SK-N-SH treated with all-trans-retinoic acid at 6 μM for 48 hours (cell line): ENCODE data around the gene CASP1.

Experiments used
- ATAC-seq: fragments of 200-7000 bp; cut with Tn5 transposase; 3 replicates; pipeline ENCODE4 v1.9.1; 2020; ENCODE audit warnings: mild to moderate bottlenecking, moderate library complexity
- ARNTL ChIP-seq: fragments of 450-650 bp; formaldehyde crosslinking; IDR thresholded peaks from 2 replicates; pipeline ENCODE4 v1.5.0; 2020; ENCODE audit warnings: low read depth, mild to moderate bottlenecking, moderate library complexity, borderline replicate concordance
- BACH2 ChIP-seq: fragments of 250-450 bp; sonication (Bioruptor Pico); IDR thresholded peaks from 2 replicates; pipeline ENCODE4 v1.9.0; 2021; ENCODE audit warnings: mild to moderate bottlenecking, borderline replicate concordance
- CSDC2 ChIP-seq: fragments of 250-450 bp; sonication (Bioruptor Pico); IDR thresholded peaks from 2 replicates; pipeline ENCODE4 v1.5.0; 2020; ENCODE audit warnings: mild to moderate bottlenecking, moderate library complexity
- ESRRG ChIP-seq: fragments of 250-450 bp; sonication (Bioruptor Pico); IDR thresholded peaks from 2 replicates; pipeline ENCODE4 v1.6.1; 2021; ENCODE audit warnings: mild to moderate bottlenecking
- GLIS3 ChIP-seq: fragments of 250-450 bp; sonication (Bioruptor Pico); IDR thresholded peaks from 2 replicates; pipeline ENCODE4 v1.5.0; 2020; ENCODE audit warnings: mild to moderate bottlenecking, moderate library complexity
- ISL1 ChIP-seq: fragments of 250-450 bp; sonication (Bioruptor Pico); IDR thresholded peaks from 2 replicates; pipeline ENCODE4 v2.1.2; 2022; ENCODE audit warnings: mild to moderate bottlenecking, moderate library complexity
- OSR1 ChIP-seq: fragments of 250-450 bp; sonication (Bioruptor Pico); IDR thresholded peaks from 2 replicates; pipeline ENCODE4 v1.8.0; 2022; ENCODE audit warnings: moderate library complexity, mild to moderate bottlenecking, inconsistent platforms
- PATZ1 ChIP-seq: fragments of 250-450 bp; sonication (Bioruptor Pico); IDR thresholded peaks from 2 replicates; pipeline ENCODE4 v1.8.0; 2020; ENCODE audit warnings: mild to moderate bottlenecking, moderate library complexity, borderline replicate concordance
- PPARA ChIP-seq: fragments of 250-450 bp; sonication (Bioruptor Pico); IDR thresholded peaks from 2 replicates; pipeline ENCODE4 v1.5.0; 2020; ENCODE audit warnings: mild to moderate bottlenecking, borderline replicate concordance
- RARB ChIP-seq: fragments of 250-450 bp; sonication (Bioruptor Pico); IDR thresholded peaks from 2 replicates; pipeline ENCODE4 v1.8.0; 2021; ENCODE audit warnings: mild to moderate bottlenecking, moderate library complexity
- SNAI2 ChIP-seq: fragments of 250-450 bp; sonication (Bioruptor Pico); IDR thresholded peaks from 2 replicates; pipeline ENCODE4 v1.5.0; 2020; ENCODE audit warnings: mild to moderate bottlenecking, moderate library complexity
- TCF4 ChIP-seq: fragments of 250-450 bp; sonication (Bioruptor Pico); IDR thresholded peaks from 2 replicates; pipeline ENCODE4 v1.8.0; 2021; ENCODE audit warnings: mild to moderate bottlenecking, moderate library complexity, borderline replicate concordance
- TOX ChIP-seq: fragments of 250-450 bp; sonication (Bioruptor Pico); IDR thresholded peaks from 2 replicates; pipeline ENCODE4 v1.8.0; 2021; ENCODE audit warnings: mild to moderate bottlenecking, moderate library complexity, borderline replicate concordance
- TSHZ2 ChIP-seq: fragments of 250-450 bp; sonication (Bioruptor Pico); IDR thresholded peaks from 2 replicates; pipeline ENCODE4 v1.5.0; 2020; ENCODE audit warnings: mild to moderate bottlenecking, moderate library complexity
- ZC3H10 ChIP-seq: fragments of 250-450 bp; sonication (Bioruptor Pico); IDR thresholded peaks from 2 replicates; pipeline ENCODE4 v1.5.1; 2021; ENCODE audit warnings: mild to moderate bottlenecking, moderate library complexity
- ZFP3 ChIP-seq: fragments of 250-450 bp; sonication (Bioruptor Pico); IDR thresholded peaks from 2 replicates; pipeline ENCODE4 v1.5.0; 2020; ENCODE audit warnings: mild to moderate bottlenecking, moderate library complexity
- ZFP30 ChIP-seq: fragments of 450-650 bp; formaldehyde crosslinking; IDR thresholded peaks from 2 replicates; pipeline ENCODE4 v1.5.0; 2022; ENCODE audit warnings: mild to moderate bottlenecking, moderate library complexity
- ZNF565 ChIP-seq: fragments of 450-650 bp; formaldehyde crosslinking; conservative IDR thresholded peaks from 2 replicates; pipeline ENCODE4 v1.5.0; 2020; ENCODE audit warnings: low read depth, mild to moderate bottlenecking, moderate library complexity
- ZNF70 ChIP-seq: fragments of 450-650 bp; formaldehyde crosslinking; IDR thresholded peaks from 2 replicates; pipeline ENCODE4 v1.5.0; 2020; ENCODE audit warnings: mild to moderate bottlenecking, moderate library complexity
- ZNF8 ChIP-seq: fragments of 450-650 bp; formaldehyde crosslinking; IDR thresholded peaks from 2 replicates; pipeline ENCODE4 v1.5.0; 2020; ENCODE audit warnings: mild to moderate bottlenecking, moderate library complexity
- TF ChIP-seq, protein P1 (sequence below): fragments of 250-450 bp; sonication (Bioruptor Pico); IDR thresholded peaks from 2 replicates; pipeline ENCODE4 v1.8.0; 2021; ENCODE audit warnings: low read depth, mild to moderate bottlenecking, moderate library complexity, borderline replicate concordance
- TF ChIP-seq, protein P2 (sequence below): fragments of 250-450 bp; sonication (Bioruptor Pico); IDR thresholded peaks from 2 replicates; pipeline ENCODE4 v1.5.1; 2021; ENCODE audit warnings: mild to moderate bottlenecking, moderate library complexity

Gene CASP1

GRCh38 chr11:105022527-105022926 is 12.4 kb downstream of the CASP1 start (continued):
- TF ChIP-seq RARB (CRISPR knock-in tag) (no peak), ESRRG (no peak), OSR1 (CRISPR knock-in tag) (no peak)

DNA sequence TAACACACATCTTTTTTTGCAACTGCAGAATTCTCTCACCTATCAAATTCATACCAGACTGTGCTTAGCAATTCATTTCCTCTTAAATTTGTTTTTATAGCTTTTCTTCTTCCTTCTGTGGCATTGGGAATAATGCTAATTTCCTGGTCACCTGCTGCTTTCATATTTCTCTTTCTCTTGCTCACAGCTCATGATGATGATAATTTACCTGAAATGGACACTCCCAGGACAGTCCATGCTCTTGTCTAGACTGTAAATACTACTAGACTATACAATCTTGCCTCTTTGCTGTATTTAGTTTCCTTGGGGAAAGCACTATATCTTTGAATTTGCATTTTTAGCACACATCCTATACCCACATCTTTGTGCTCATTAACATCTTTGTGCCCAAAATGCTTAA is 27.5 kb downstream of the CASP1 start:
- TF ChIP-seq, protein P1, sequence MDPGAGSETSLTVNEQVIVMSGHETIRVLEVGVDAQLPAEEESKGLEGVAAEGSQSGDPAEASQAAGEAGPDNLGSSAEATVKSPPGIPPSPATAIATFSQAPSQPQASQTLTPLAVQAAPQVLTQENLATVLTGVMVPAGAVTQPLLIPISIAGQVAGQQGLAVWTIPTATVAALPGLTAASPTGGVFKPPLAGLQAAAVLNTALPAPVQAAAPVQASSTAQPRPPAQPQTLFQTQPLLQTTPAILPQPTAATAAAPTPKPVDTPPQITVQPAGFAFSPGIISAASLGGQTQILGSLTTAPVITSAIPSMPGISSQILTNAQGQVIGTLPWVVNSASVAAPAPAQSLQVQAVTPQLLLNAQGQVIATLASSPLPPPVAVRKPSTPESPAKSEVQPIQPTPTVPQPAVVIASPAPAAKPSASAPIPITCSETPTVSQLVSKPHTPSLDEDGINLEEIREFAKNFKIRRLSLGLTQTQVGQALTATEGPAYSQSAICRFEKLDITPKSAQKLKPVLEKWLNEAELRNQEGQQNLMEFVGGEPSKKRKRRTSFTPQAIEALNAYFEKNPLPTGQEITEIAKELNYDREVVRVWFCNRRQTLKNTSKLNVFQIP (CRISPR knock-in tag) = no peak
- TF ChIP-seq PPARA (CRISPR knock-in tag) (no peak), OSR1 (CRISPR knock-in tag) (no peak), TCF4 (CRISPR knock-in tag) (no peak), RARB (CRISPR knock-in tag) (no peak), CSDC2 (CRISPR knock-in tag) (no peak), ZNF565 (CRISPR knock-in tag) (no peak), ISL1 (CRISPR knock-in tag) (no peak), TOX (CRISPR knock-in tag) (no peak)
- no peak for ATAC-seq

- ATAC-seq = peak; percentile 37; the same call in 2 of the 3 replicates
- no peak for TF ChIP-seq ZC3H10 (CRISPR knock-in tag)
- peak; percentile 75; the same call in 1 of the 2 replicates for TF ChIP-seq TCF4 (CRISPR knock-in tag)
- no peak for TF ChIP-seq OSR1 (CRISPR knock-in tag)
- no peak for TF ChIP-seq ZNF565 (CRISPR knock-in tag)
Measured at GRCh38 chr11:105005451-105005845, 29.5 kb downstream of the CASP1 start.

GRCh38 chr11:105004021-105004420 is 30.9 kb downstream of the CASP1 start:
- TF ChIP-seq PPARA (CRISPR knock-in tag) (no peak), ARNTL (CRISPR knock-in tag) (no peak), RARB (CRISPR knock-in tag) (no peak), ZNF70 (no peak), GLIS3 (CRISPR knock-in tag) (no peak)
- TF ChIP-seq, all 23 proteins: peak for 0
- no peak for ATAC-seq

- TF ChIP-seq ZNF70 = no peak
- TF ChIP-seq BACH2 (CRISPR knock-in tag) = no peak
- no peak for TF ChIP-seq ZFP30
- TF ChIP-seq ISL1 (CRISPR knock-in tag) = no peak
- no peak for TF ChIP-seq RARB (CRISPR knock-in tag)
- TF ChIP-seq, protein P2, sequence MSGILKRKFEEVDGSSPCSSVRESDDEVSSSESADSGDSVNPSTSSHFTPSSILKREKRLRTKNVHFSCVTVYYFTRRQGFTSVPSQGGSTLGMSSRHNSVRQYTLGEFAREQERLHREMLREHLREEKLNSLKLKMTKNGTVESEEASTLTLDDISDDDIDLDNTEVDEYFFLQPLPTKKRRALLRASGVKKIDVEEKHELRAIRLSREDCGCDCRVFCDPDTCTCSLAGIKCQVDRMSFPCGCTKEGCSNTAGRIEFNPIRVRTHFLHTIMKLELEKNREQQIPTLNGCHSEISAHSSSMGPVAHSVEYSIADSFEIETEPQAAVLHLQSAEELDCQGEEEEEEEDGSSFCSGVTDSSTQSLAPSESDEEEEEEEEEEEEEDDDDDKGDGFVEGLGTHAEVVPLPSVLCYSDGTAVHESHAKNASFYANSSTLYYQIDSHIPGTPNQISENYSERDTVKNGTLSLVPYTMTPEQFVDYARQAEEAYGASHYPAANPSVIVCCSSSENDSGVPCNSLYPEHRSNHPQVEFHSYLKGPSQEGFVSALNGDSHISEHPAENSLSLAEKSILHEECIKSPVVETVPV = no peak
- TF ChIP-seq ZFP3 (CRISPR knock-in tag) = no peak
- TF ChIP-seq ARNTL (CRISPR knock-in tag) = no peak
- TF ChIP-seq, protein P1 (CRISPR knock-in tag) = no peak
- TF ChIP-seq PPARA (CRISPR knock-in tag) = no peak
- TF ChIP-seq ZNF8 (CRISPR knock-in tag) = no peak
- no peak for TF ChIP-seq SNAI2 (CRISPR knock-in tag)
- TF ChIP-seq, all 23 proteins: peak for 0
- ATAC-seq = no peak
Measured at GRCh38 chr11:105003151-105003550, 31.8 kb downstream of the CASP1 start.

DNA sequence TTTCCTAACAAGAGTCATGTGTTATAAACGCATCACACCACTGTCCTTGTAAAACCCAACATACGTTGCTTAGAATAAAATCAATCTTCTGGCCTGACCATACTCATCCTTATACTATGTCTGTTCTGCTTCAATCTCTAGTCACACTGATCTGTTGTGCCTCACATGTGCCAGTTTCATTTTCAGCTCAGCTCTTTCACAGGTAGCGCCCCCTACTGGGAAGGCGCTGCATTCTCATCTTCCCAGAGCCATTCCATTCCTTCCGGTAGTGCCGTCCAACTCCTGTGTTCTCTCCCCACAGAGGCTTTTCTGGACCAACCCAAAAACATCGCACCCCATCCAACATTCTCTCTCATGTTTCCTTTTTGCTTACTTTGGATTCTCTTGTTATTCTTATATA is 34.1 kb downstream of the CASP1 start:
- no peak for ATAC-seq
- TF ChIP-seq TSHZ2 (CRISPR knock-in tag) (no peak), ZNF8 (CRISPR knock-in tag) (no peak), ZNF565 (CRISPR knock-in tag) (no peak), PATZ1 (no peak), PPARA (CRISPR knock-in tag) (no peak), SNAI2 (CRISPR knock-in tag) (no peak), CSDC2 (CRISPR knock-in tag) (no peak)
- TF ChIP-seq, protein P2 = no peak
